ENCODE measurements around the gene CHST2. TPM values are rescaled to one million over a fixed set of nuclear protein-coding genes. Genes with fewer than 3 reads are reported as not detected.

CHST2 gene
- total and polyA plus RNA-seq, 4 donors = 4.1 to 53.3 (median 18.4) TPM

DNA sequence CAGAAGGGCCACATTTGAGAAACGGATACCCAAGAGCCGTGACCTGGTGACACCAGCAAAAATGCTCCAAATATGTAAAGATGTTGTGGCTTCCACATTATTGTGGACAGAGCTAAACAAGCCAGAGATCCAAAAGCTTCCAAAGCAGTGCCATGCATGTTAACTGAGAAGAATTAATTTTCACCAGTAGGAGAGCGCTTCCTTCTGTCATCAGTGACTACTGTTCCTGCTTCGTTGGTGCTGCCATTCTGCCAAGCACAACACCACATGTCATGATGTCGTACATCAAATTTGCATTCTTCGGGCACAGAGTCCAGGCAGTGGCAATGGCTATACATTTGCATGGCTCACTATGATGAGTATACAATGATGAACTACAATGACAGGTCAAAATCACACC lies 19.1 kb upstream of the CHST2 start:
- ATAC-seq (ENCODE audit: insufficient read depth, low FRiP score) = no peak

DNA sequence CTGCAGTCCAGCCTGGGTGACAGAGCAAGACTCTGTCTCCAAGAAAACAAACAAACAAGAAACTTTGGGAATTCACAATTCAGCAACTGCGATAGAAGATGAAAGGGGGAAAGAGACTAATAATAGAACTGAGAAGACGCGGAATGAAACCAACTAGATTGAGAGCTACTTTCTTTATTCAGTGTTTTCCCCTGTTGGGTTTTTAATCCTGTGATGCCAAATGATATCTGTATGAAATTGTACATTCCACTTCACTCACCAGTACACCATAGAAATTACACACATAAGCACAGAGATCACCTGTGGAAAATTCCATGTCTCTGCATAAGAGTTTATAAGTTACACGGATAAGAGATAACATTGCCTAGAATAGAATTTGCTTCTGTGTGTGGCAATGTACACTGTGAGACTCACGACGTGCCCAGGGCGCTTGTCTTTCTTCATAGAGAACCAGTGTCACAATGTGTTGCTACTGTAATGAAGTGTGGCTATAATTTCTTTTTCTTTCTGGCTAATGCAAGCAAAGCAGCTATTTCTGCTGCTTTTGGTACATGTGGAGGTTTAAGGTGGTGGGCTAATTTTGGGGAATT lies 17.7 kb upstream of the CHST2 start:
- 77 to 86% methylated on average over 7 of the region's 7 CpGs for WGBS, 2 donors
- Histone ChIP-seq H3K9me3 (ENCODE audit: control insufficient read depth in 4 of 4, insufficient read depth in 3 of 4, low read length in 3 of 4) (peaks cover 0 to 10% (median 7%) of the 10 kb centered on the region in 4 donors), H3K27me3 (ENCODE audit: control insufficient read depth in 3 of 3, insufficient read depth in 3 of 3, low read length in 2 of 3) (no peaks in the 10 kb centered on the region), H3K27ac (ENCODE audit: low read depth in 1 of 2, low read length in 1 of 2) (no peak overlapping the region), H3K9ac (ENCODE audit: insufficient read depth in 1 of 2, low read length in 2 of 2) (no peak overlapping the region), H3K36me3 (ENCODE audit: control insufficient read depth in 4 of 4, insufficient read depth in 4 of 4, low read length in 4 of 4) (no peaks in the 10 kb centered on the region), H3K4me1 (ENCODE audit: control insufficient read depth in 5 of 5, insufficient read depth in 5 of 5, low read length in 5 of 5) (no peaks in the 10 kb centered on the region), H3K4me3 (no peak overlapping the region)
- no peak for TF ChIP-seq CTCF (IDR thresholded peaks at IDR 0.05; ENCODE audit: control extremely low read depth, extremely low read depth)
- ATAC-seq (ENCODE audit: insufficient read depth, low FRiP score) (no peak), DNase-seq (no peak)

More for the DNA sequence above, 19.1 kb upstream of the CHST2 start:
- 92 to 95% methylated on average over 6 of the region's 6 CpGs for WGBS, 2 donors
- H3K4me1 ChIP-seq (ENCODE audit: control insufficient read depth in 5 of 5, insufficient read depth in 5 of 5, low read length in 5 of 5) = no peaks in the 10 kb centered on the region
- H3K27me3 ChIP-seq (ENCODE audit: control insufficient read depth in 3 of 3, insufficient read depth in 3 of 3, low read length in 2 of 3) = no peaks in the 10 kb centered on the region
- no peak for TF ChIP-seq CTCF (IDR thresholded peaks at IDR 0.05; ENCODE audit: control extremely low read depth, extremely low read depth)
- DNase-seq = no peak
- H3K36me3 ChIP-seq (ENCODE audit: control insufficient read depth in 4 of 4, insufficient read depth in 4 of 4, low read length in 4 of 4) = no peaks in the 10 kb centered on the region
- no peak overlapping the region for H3K9ac ChIP-seq (ENCODE audit: insufficient read depth in 1 of 2, low read length in 2 of 2)
- H3K9me3 ChIP-seq (ENCODE audit: control insufficient read depth in 4 of 4, insufficient read depth in 3 of 4, low read length in 3 of 4) = peaks cover 0 to 9% (median 7%) of the 10 kb centered on the region in 4 donors
- H3K27ac ChIP-seq (ENCODE audit: low read depth in 1 of 2, low read length in 1 of 2) = no peak overlapping the region
- H3K4me3 ChIP-seq = no peak overlapping the region

GRCh38 chr3:143103652-143104051 lies 15.9 kb upstream of the CHST2 start:
- H3K9ac ChIP-seq (ENCODE audit: insufficient read depth in 1 of 2, low read length in 2 of 2) = no peak overlapping the region
- 70 to 81% methylated on average over 2 of the region's 2 CpGs for WGBS, 2 donors
- no peaks in the 10 kb centered on the region for H3K27me3 ChIP-seq (ENCODE audit: control insufficient read depth in 3 of 3, insufficient read depth in 3 of 3, low read length in 2 of 3)
- peaks cover 0 to 10% (median 6%) of the 10 kb centered on the region in 4 donors for H3K9me3 ChIP-seq (ENCODE audit: control insufficient read depth in 4 of 4, insufficient read depth in 3 of 4, low read length in 3 of 4)
- DNase-seq (no peak), ATAC-seq (ENCODE audit: insufficient read depth, low FRiP score) (no peak)
- no peaks in the 10 kb centered on the region for H3K4me1 ChIP-seq (ENCODE audit: control insufficient read depth in 5 of 5, insufficient read depth in 5 of 5, low read length in 5 of 5)
- no peak overlapping the region for H3K27ac ChIP-seq (ENCODE audit: low read depth in 1 of 2, low read length in 1 of 2)
- no peak for TF ChIP-seq CTCF (IDR thresholded peaks at IDR 0.05; ENCODE audit: control extremely low read depth, extremely low read depth)
- no peak overlapping the region for H3K4me3 ChIP-seq
- H3K36me3 ChIP-seq (ENCODE audit: control insufficient read depth in 4 of 4, insufficient read depth in 4 of 4, low read length in 4 of 4) = no peaks in the 10 kb centered on the region

DNA sequence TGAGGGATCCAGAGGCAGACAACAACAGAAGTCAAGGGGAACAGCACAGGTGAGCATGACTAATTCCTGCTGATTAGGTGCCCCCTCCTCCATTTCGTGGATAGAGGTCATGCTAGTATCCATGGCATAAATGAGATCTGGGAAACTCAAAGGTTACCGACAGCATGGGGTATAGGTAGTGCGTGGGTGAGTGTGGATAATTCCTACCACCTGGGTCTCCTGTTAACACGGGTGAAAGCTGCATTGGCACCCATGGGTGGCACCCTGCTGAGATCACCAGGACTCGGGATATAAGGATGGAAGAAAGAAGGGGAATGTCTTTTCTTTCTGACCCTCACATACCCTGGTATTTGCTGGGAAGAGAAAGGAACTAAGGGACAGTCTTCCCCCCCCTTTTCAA lies 14.4 kb upstream of the CHST2 start:
- Histone ChIP-seq H3K9me3 (ENCODE audit: control insufficient read depth in 4 of 4, insufficient read depth in 3 of 4, low read length in 3 of 4) (peaks cover 0 to 10% (median 6%) of the 10 kb centered on the region in 4 donors), H3K27me3 (ENCODE audit: control insufficient read depth in 3 of 3, insufficient read depth in 3 of 3, low read length in 2 of 3) (no peaks in the 10 kb centered on the region), H3K9ac (ENCODE audit: insufficient read depth in 1 of 2, low read length in 2 of 2) (no peak overlapping the region), H3K4me3 (no peak overlapping the region), H3K36me3 (ENCODE audit: control insufficient read depth in 4 of 4, insufficient read depth in 4 of 4, low read length in 4 of 4) (no peaks in the 10 kb centered on the region), H3K4me1 (ENCODE audit: control insufficient read depth in 5 of 5, insufficient read depth in 5 of 5, low read length in 5 of 5) (no peaks in the 10 kb centered on the region), H3K27ac (ENCODE audit: low read depth in 1 of 2, low read length in 1 of 2) (no peak overlapping the region)
- ATAC-seq (ENCODE audit: insufficient read depth, low FRiP score) = no peak
- no peak for TF ChIP-seq CTCF (IDR thresholded peaks at IDR 0.05; ENCODE audit: control extremely low read depth, extremely low read depth)
- DNase-seq = no peak
- 80 to 92% methylated on average over 5 of the region's 5 CpGs for whole genome bisulfite sequencing, 2 donors
